HEK293 (cell line): ENCODE measurements around the gene GRIP1.

ENCODE experiments used
- GLI4 ChIP-seq: fragments of 450-650 bp; formaldehyde crosslinking; IDR thresholded peaks from 2 replicates; pipeline ENCODE4 v1.5.1; 2016; ENCODE audit warnings: missing biosample characterization, missing genetic modification characterization
- KLF1 ChIP-seq: fragments of 450-650 bp; formaldehyde crosslinking; IDR thresholded peaks from 2 replicates; pipeline ENCODE4 v1.5.1; 2016; ENCODE audit warnings: missing biosample characterization, missing genetic modification characterization
- SP7 ChIP-seq: fragments of 450-650 bp; formaldehyde crosslinking; IDR thresholded peaks from 2 replicates; pipeline ENCODE4 v1.5.1; 2016; ENCODE audit warnings: missing biosample characterization, missing genetic modification characterization
- TCF7L2 ChIP-seq: IDR thresholded peaks from 2 replicates; pipeline ENCODE4 v1.6.1; 2011; ENCODE audit warnings: low read depth, mild to moderate bottlenecking, inconsistent platforms, low read length, moderate library complexity, borderline replicate concordance
- ZEB2 ChIP-seq: fragments of 450-650 bp; formaldehyde crosslinking; IDR thresholded peaks from 2 replicates; pipeline ENCODE4 v1.5.1; 2016; ENCODE audit warnings: missing biosample characterization, missing genetic modification characterization
- ZNF843 ChIP-seq: fragments of 450-650 bp; formaldehyde crosslinking; IDR thresholded peaks from 2 replicates; pipeline ENCODE4 v1.5.1; 2016; ENCODE audit warnings: missing biosample characterization, missing genetic modification characterization
- TF ChIP-seq, protein P1 (sequence below): IDR thresholded peaks from 2 replicates; pipeline ENCODE4 v1.6.1; 2011; ENCODE audit warnings: mild to moderate bottlenecking, low read depth, low read length, borderline replicate concordance
- TF ChIP-seq, protein P2 (sequence below): fragments of 450-650 bp; formaldehyde crosslinking; IDR thresholded peaks from 2 replicates; pipeline ENCODE4 v1.5.1; 2016; ENCODE audit warnings: missing biosample characterization, missing genetic modification characterization
- TF ChIP-seq, protein P3 (sequence below): fragments of 450-650 bp; formaldehyde crosslinking; IDR thresholded peaks from 2 replicates; pipeline ENCODE4 v1.5.1; 2017; ENCODE audit warnings: missing biosample characterization, mild to moderate bottlenecking, missing genetic modification characterization, moderate library complexity

DNA sequence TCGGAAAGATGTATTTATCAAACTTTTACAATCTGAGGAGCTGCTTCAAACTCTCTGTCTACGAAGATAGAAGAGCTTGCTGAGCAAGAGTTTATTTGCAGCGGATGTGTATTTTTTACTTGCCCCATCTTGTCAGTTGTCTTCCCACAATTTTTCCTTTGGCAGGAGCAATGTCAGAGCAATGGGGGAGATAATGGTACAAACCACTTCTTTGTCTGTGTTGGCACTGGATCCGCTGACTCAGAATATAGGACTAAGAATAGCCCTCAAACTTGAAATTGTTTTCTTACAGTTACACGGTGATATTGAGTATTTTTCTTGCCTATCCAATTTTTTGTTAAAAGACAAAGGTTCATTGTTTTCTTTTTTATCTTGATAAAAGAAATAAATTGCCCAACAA, 348.9 kb downstream of the GRIP1 start:
- TF ChIP-seq, protein P1, sequence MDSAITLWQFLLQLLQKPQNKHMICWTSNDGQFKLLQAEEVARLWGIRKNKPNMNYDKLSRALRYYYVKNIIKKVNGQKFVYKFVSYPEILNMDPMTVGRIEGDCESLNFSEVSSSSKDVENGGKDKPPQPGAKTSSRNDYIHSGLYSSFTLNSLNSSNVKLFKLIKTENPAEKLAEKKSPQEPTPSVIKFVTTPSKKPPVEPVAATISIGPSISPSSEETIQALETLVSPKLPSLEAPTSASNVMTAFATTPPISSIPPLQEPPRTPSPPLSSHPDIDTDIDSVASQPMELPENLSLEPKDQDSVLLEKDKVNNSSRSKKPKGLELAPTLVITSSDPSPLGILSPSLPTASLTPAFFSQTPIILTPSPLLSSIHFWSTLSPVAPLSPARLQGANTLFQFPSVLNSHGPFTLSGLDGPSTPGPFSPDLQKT: no peak
- TF ChIP-seq KLF1 (tag by site-specific recombination): no peak
- TF ChIP-seq, protein P2, sequence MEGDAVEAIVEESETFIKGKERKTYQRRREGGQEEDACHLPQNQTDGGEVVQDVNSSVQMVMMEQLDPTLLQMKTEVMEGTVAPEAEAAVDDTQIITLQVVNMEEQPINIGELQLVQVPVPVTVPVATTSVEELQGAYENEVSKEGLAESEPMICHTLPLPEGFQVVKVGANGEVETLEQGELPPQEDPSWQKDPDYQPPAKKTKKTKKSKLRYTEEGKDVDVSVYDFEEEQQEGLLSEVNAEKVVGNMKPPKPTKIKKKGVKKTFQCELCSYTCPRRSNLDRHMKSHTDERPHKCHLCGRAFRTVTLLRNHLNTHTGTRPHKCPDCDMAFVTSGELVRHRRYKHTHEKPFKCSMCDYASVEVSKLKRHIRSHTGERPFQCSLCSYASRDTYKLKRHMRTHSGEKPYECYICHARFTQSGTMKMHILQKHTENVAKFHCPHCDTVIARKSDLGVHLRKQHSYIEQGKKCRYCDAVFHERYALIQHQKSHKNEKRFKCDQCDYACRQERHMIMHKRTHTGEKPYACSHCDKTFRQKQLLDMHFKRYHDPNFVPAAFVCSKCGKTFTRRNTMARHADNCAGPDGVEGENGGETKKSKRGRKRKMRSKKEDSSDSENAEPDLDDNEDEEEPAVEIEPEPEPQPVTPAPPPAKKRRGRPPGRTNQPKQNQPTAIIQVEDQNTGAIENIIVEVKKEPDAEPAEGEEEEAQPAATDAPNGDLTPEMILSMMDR: no peak
- no peak for TF ChIP-seq ZNF843 (tag by site-specific recombination)
- TF ChIP-seq, protein P3, sequence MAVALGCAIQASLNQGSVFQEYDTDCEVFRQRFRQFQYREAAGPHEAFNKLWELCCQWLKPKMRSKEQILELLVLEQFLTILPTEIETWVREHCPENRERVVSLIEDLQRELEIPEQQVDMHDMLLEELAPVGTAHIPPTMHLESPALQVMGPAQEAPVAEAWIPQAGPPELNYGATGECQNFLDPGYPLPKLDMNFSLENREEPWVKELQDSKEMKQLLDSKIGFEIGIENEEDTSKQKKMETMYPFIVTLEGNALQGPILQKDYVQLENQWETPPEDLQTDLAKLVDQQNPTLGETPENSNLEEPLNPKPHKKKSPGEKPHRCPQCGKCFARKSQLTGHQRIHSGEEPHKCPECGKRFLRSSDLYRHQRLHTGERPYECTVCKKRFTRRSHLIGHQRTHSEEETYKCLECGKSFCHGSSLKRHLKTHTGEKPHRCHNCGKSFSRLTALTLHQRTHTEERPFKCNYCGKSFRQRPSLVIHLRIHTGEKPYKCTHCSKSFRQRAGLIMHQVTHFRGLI (tag by site-specific recombination): no peak
- no peak for TF ChIP-seq GLI4 (tag by site-specific recombination)
- TF ChIP-seq ZEB2: no peak
- no peak for TF ChIP-seq SP7 (tag by site-specific recombination)
- TF ChIP-seq TCF7L2: no peak
